PC-9 (cell line): ENCODE measurements around the gene EEF1AKMT3.

Experiments
- CTCF ChIP-seq: fragments of 200-600 bp; sonication (generic); conservative IDR thresholded peaks from 2 replicates; pipeline ENCODE4 v1.6.1; 2017; ENCODE audit warnings: mixed run types, antibody characterized with exemption, mild to moderate bottlenecking, moderate library complexity
- EZH2 ChIP-seq: fragments of 200-600 bp; sonication (generic); IDR thresholded peaks from 2 replicates; pipeline ENCODE4 v1.8.0; 2017; ENCODE audit warnings: antibody characterized with exemption, low read depth

- TF ChIP-seq CTCF (no peak), EZH2 (no peak)
These were observed 21.5 kb downstream of the EEF1AKMT3 start for GRCh38 chr12:57793920-57794319.
